ENCODE data around the gene TRIM15. TPM values are rescaled to one million over a fixed set of nuclear protein-coding genes. Genes with fewer than 3 reads are reported as not detected.
A peak's percentile ranks its signal among the peaks of the same experiment; 100 is the strongest.
"Not testable (repeated sequence)": the region's sequence is repeated elsewhere in the genome, so short reads cannot be mapped to it uniquely, and the experiment has no call there.

The TRIM15 gene
- total RNA-seq (not detected), polyA plus RNA-seq (not detected)

GRCh38 chr6:30163090-30163917 lies at the start of gene TRIM15:
Gene TRIM15 (plus strand): TSS chr6:30163546. CDS start chr6:30163685, 139 bp downstream.
- Histone ChIP-seq H3K36me3 (ENCODE audit: insufficient read depth) (no peaks in the 10 kb centered on the region), H3K4me3 (ENCODE audit: low read depth, low read length) (no peak within 1 kb of the TSS), H3K4me1 (ENCODE audit: insufficient read depth) (no peaks in the 10 kb centered on the region), H3K27ac (ENCODE audit: low read depth) (no peak within 1 kb of the TSS)
- no peak for DNase-seq (ENCODE audit: extremely low spot score)
- WGBS = 78% methylated on average over 31 of the region's 31 CpGs

- no peaks in the 10 kb centered on the region for H3K4me1 ChIP-seq (ENCODE audit: insufficient read depth)
- 40% methylated on average over 1 of the region's 1 CpG for WGBS
- no peak for DNase-seq (ENCODE audit: extremely low spot score)
- no peak overlapping the region for H3K4me3 ChIP-seq (ENCODE audit: low read depth, low read length)
- no peaks in the 10 kb centered on the region for H3K36me3 ChIP-seq (ENCODE audit: insufficient read depth)
- peak overlapping the region; percentile 73 for H3K27ac ChIP-seq (ENCODE audit: low read depth)
Observed at GRCh38 chr6:30113841-30114240, 49.5 kb upstream of the TRIM15 start.

- no peak for DNase-seq (ENCODE audit: extremely low spot score)
- H3K36me3 ChIP-seq (ENCODE audit: insufficient read depth) = no peaks in the 10 kb centered on the region
- 77% methylated on average over 6 of the region's 6 CpGs for WGBS
- H3K4me3 ChIP-seq (ENCODE audit: low read depth, low read length) = no peak overlapping the region
- no peaks in the 10 kb centered on the region for H3K4me1 ChIP-seq (ENCODE audit: insufficient read depth)
- H3K27ac ChIP-seq (ENCODE audit: low read depth) = no peak overlapping the region
Observed at GRCh38 chr6:30116724-30117123, 46.6 kb upstream of the TRIM15 start.

GRCh38 chr6:30118691-30119090 lies 44.7 kb upstream of the TRIM15 start:
- DNase-seq (ENCODE audit: extremely low spot score); H3K27ac ChIP-seq (ENCODE audit: low read depth): not testable (repeated sequence)
- 90% methylated on average over 5 of the region's 5 CpGs for WGBS

GRCh38 chr6:30121446-30122366 lies 41.6 kb upstream of the TRIM15 start:
- H3K4me1 ChIP-seq (ENCODE audit: insufficient read depth) = no peaks in the 10 kb centered on the region
- DNase-seq (ENCODE audit: extremely low spot score) = no peak
- H3K4me3 ChIP-seq (ENCODE audit: low read depth, low read length) = no peak overlapping the region
- WGBS = 86% methylated on average over 10 of the region's 10 CpGs
- no peaks in the 10 kb centered on the region for H3K36me3 ChIP-seq (ENCODE audit: insufficient read depth)
- no peak overlapping the region for H3K27ac ChIP-seq (ENCODE audit: low read depth)

More at GRCh38 chr6:30118691-30119090, 44.7 kb upstream of the TRIM15 start:
- not testable (repeated sequence) for H3K4me3 ChIP-seq (ENCODE audit: low read depth, low read length); H3K4me1 ChIP-seq (ENCODE audit: insufficient read depth); H3K36me3 ChIP-seq (ENCODE audit: insufficient read depth)

- no peak for DNase-seq (ENCODE audit: extremely low spot score)
- no peak overlapping the region for H3K4me3 ChIP-seq (ENCODE audit: low read depth, low read length)
- H3K36me3 ChIP-seq (ENCODE audit: insufficient read depth) = no peaks in the 10 kb centered on the region
- peak overlapping the region; percentile 29 for H3K27ac ChIP-seq (ENCODE audit: low read depth)
- 76% methylated on average over 2 of the region's 2 CpGs for WGBS
- no peaks in the 10 kb centered on the region for H3K4me1 ChIP-seq (ENCODE audit: insufficient read depth)
Observed at GRCh38 chr6:30122515-30122914, 40.8 kb upstream of the TRIM15 start.

GRCh38 chr6:30127238-30128093 lies 35.9 kb upstream of the TRIM15 start:
- Histone ChIP-seq H3K4me1 (ENCODE audit: insufficient read depth) (no peaks in the 10 kb centered on the region), H3K36me3 (ENCODE audit: insufficient read depth) (no peaks in the 10 kb centered on the region), H3K27ac (ENCODE audit: low read depth) (no peak overlapping the region), H3K4me3 (ENCODE audit: low read depth, low read length) (no peak overlapping the region)
- no peak for DNase-seq (ENCODE audit: extremely low spot score)
- WGBS = 7% methylated on average over 50 of the region's 50 CpGs

GRCh38 chr6:30129265-30130178 lies 33.8 kb upstream of the TRIM15 start:
- DNase-seq (ENCODE audit: extremely low spot score) = no peak
- Histone ChIP-seq H3K4me1 (ENCODE audit: insufficient read depth) (no peaks in the 10 kb centered on the region), H3K4me3 (ENCODE audit: low read depth, low read length) (no peak overlapping the region), H3K36me3 (ENCODE audit: insufficient read depth) (no peaks in the 10 kb centered on the region), H3K27ac (ENCODE audit: low read depth) (no peak overlapping the region)
- 47% methylated on average over 10 of the region's 10 CpGs for WGBS

- H3K36me3 ChIP-seq (ENCODE audit: insufficient read depth) = no peaks in the 10 kb centered on the region
- 63% methylated on average over 4 of the region's 4 CpGs for WGBS
- no peak for DNase-seq (ENCODE audit: extremely low spot score)
Observed at GRCh38 chr6:30130179-30130679, 33.1 kb upstream of the TRIM15 start.

GRCh38 chr6:30130887-30131862 lies 32.2 kb upstream of the TRIM15 start:
- peak; percentile 50 for DNase-seq (ENCODE audit: extremely low spot score)
- H3K27ac ChIP-seq (ENCODE audit: low read depth) = no peak overlapping the region
- WGBS = 27% methylated on average over 16 of the region's 16 CpGs
- H3K4me1 ChIP-seq (ENCODE audit: insufficient read depth) = no peaks in the 10 kb centered on the region
- H3K4me3 ChIP-seq (ENCODE audit: low read depth, low read length) = no peak overlapping the region
- no peaks in the 10 kb centered on the region for H3K36me3 ChIP-seq (ENCODE audit: insufficient read depth)

More at GRCh38 chr6:30130179-30130679, 33.1 kb upstream of the TRIM15 start:
- Histone ChIP-seq H3K4me3 (ENCODE audit: low read depth, low read length) (no peak overlapping the region), H3K27ac (ENCODE audit: low read depth) (no peak overlapping the region), H3K4me1 (ENCODE audit: insufficient read depth) (no peaks in the 10 kb centered on the region)

- 59% methylated on average over 2 of the region's 2 CpGs for WGBS
- no peak for DNase-seq (ENCODE audit: extremely low spot score)
- H3K4me3 ChIP-seq (ENCODE audit: low read depth, low read length) = no peak overlapping the region
- H3K4me1 ChIP-seq (ENCODE audit: insufficient read depth) = no peaks in the 10 kb centered on the region
- no peak overlapping the region for H3K27ac ChIP-seq (ENCODE audit: low read depth)
- no peaks in the 10 kb centered on the region for H3K36me3 ChIP-seq (ENCODE audit: insufficient read depth)
Observed at GRCh38 chr6:30131947-30132497, 31.3 kb upstream of the TRIM15 start.
